Activated CD8-positive, alpha-beta memory T cell treated with anti-CD3 and anti-CD28 coated beads for 36 hours (primary cell): ENCODE results near the gene RAB3IL1. TPM values are rescaled to one million over a fixed set of nuclear protein-coding genes. Genes with fewer than 3 reads are reported as not detected.

Source experiments
- CTCF ChIA-PET: fragments of 350-600 bp; sonication (Branson Sonifier 250); formaldehyde crosslinking; loops from one replicate; lab custom pipeline; 2021; ENCODE audit warnings: antibody characterized with exemption; lab: Charles Lee
- POLR2A ChIA-PET: fragments of 350-600 bp; sonication (Branson Sonifier 250); formaldehyde crosslinking; loops from one replicate; lab custom pipeline; 2021; ENCODE audit warnings: antibody characterized with exemption; lab: Charles Lee
- total RNA-seq, 2 experiments: library from RNA; stranded (reverse); gene quantifications; one replicate each; pipeline ENCODE4 v1.2.3, GENCODE V29; 2021

Gene RAB3IL1
- total RNA-seq, 2 experiments from 2014 or later, result not detected

- ChIA-PET POLR2A (interaction anchor here (0.6 kb wide), 1 partner anchor 56 kb away, joined by 3 read pairs; no protein-coding TSS in a partner anchor), CTCF (interaction anchor here (0.6 to 6.8 kb wide), 9 partner anchors 11 to 213 kb away, joined by 3 to 92 read pairs (median 4); partner anchors contain the start of genes BEST1, FEN1 and TMEM258)
Observed at GRCh38 chr11:61896665-61897386, 20.5 kb downstream of the RAB3IL1 start.

- CTCF ChIA-PET, result interaction anchor here (6.0 to 6.8 kb wide), 3 partner anchors 53 to 214 kb away, joined by 85 to 92 read pairs (median 87); partner anchors contain the start of gene BEST1
- POLR2A ChIA-PET, result no interaction called here
Observed at GRCh38 chr11:61895718-61896059, 21.7 kb downstream of the RAB3IL1 start.

- ChIA-PET CTCF (interaction anchor here (6.0 to 6.8 kb wide), 2 partner anchors 53 to 186 kb away, joined by 85 to 92 read pairs; partner anchors contain the start of gene BEST1), POLR2A (no interaction called here)
Observed at GRCh38 chr11:61895046-61895717, 22.2 kb downstream of the RAB3IL1 start.

- ChIA-PET POLR2A (no interaction called here), CTCF (interaction anchor here (2.4 kb wide), 1 partner anchor 214 kb away, joined by 13 read pairs; no protein-coding TSS in a partner anchor)
Observed at GRCh38 chr11:61893981-61894380, 23.4 kb downstream of the RAB3IL1 start.

- ChIA-PET POLR2A (no interaction called here), CTCF (interaction anchor here (0.6 to 2.4 kb wide), 5 partner anchors 95 to 840 kb away, joined by 4 to 13 read pairs (median 6); no protein-coding TSS in a partner anchor)
Observed at GRCh38 chr11:61892085-61892370, 25.3 kb downstream of the RAB3IL1 start.

GRCh38 chr11:61891331-61892084 is 25.9 kb downstream of the RAB3IL1 start, which contains the start of gene FADS3:
FADS3 (minus strand) TSS chr11:61891545; CDS start chr11:61891381, 164 bp downstream.
- ChIA-PET CTCF (interaction anchor here (0.6 to 2.4 kb wide), 5 partner anchors 7 to 840 kb away, joined by 3 to 9 read pairs (median 6); no protein-coding TSS in a partner anchor), POLR2A (interaction anchor here (1.0 kb wide), 1 partner anchor 63 kb away, joined by 3 read pairs; the partner anchor contains the start of gene FADS2)

- CTCF ChIA-PET, result interaction anchor here (1.2 to 2.4 kb wide), 4 partner anchors 8 to 217 kb away, joined by 3 to 9 read pairs (median 6); no protein-coding TSS in a partner anchor
- POLR2A ChIA-PET, result interaction anchor here (1.0 kb wide), 1 partner anchor 63 kb away, joined by 3 read pairs; the partner anchor contains the start of gene FADS2
Observed at GRCh38 chr11:61890529-61891330, 26.6 kb downstream of the RAB3IL1 start.

GRCh38 chr11:61889831-61890230 is 27.5 kb downstream of the RAB3IL1 start:
- ChIA-PET POLR2A (no interaction called here), CTCF (interaction anchor here (1.2 to 2.4 kb wide), 4 partner anchors 8 to 218 kb away, joined by 3 to 9 read pairs (median 4); no protein-coding TSS in a partner anchor)

- ChIA-PET CTCF (interaction anchor here (1.6 kb wide), 1 partner anchor 10 kb away, joined by 5 read pairs; no protein-coding TSS in a partner anchor), POLR2A (no interaction called here)
Observed at GRCh38 chr11:61888590-61888989, 28.8 kb downstream of the RAB3IL1 start.

- POLR2A ChIA-PET, result no interaction called here
- CTCF ChIA-PET, result interaction anchor here (3.5 kb wide), 1 partner anchor 220 kb away, joined by 10 read pairs; no protein-coding TSS in a partner anchor
Observed at GRCh38 chr11:61887839-61888494, 29.4 kb downstream of the RAB3IL1 start.

GRCh38 chr11:61886643-61887042 is 30.7 kb downstream of the RAB3IL1 start:
- CTCF ChIA-PET, result interaction anchor here (1.2 to 3.5 kb wide), 2 partner anchors 195 to 221 kb away, joined by 3 to 10 read pairs; no protein-coding TSS in a partner anchor

GRCh38 chr11:61885784-61886580 is 31.4 kb downstream of the RAB3IL1 start:
- POLR2A ChIA-PET, result no interaction called here
- CTCF ChIA-PET, result interaction anchor here (1.2 to 3.5 kb wide), 2 partner anchors 196 to 222 kb away, joined by 3 to 10 read pairs; no protein-coding TSS in a partner anchor

More at GRCh38 chr11:61886643-61887042, 30.7 kb downstream of the RAB3IL1 start:
- POLR2A ChIA-PET, result no interaction called here

GRCh38 chr11:61885166-61885778 is 32.1 kb downstream of the RAB3IL1 start:
- ChIA-PET CTCF (interaction anchor here (2.4 to 3.5 kb wide), 2 partner anchors 197 to 223 kb away, joined by 8 to 10 read pairs; no protein-coding TSS in a partner anchor), POLR2A (no interaction called here)

- CTCF ChIA-PET, result interaction anchor here (1.0 to 2.4 kb wide), 3 partner anchors 13 to 198 kb away, joined by 4 to 8 read pairs (median 4); no protein-coding TSS in a partner anchor
- POLR2A ChIA-PET, result no interaction called here
Observed at GRCh38 chr11:61883947-61884346, 33.4 kb downstream of the RAB3IL1 start.

- ChIA-PET POLR2A (no interaction called here), CTCF (interaction anchor here (1.0 to 2.4 kb wide), 3 partner anchors 13 to 199 kb away, joined by 4 to 8 read pairs (median 4); no protein-coding TSS in a partner anchor)
Observed at GRCh38 chr11:61883327-61883726, 34.0 kb downstream of the RAB3IL1 start.

GRCh38 chr11:61882879-61883278 is 34.5 kb downstream of the RAB3IL1 start:
- ChIA-PET POLR2A (no interaction called here), CTCF (interaction anchor here (1.4 to 2.4 kb wide), 2 partner anchors 18 to 199 kb away, joined by 3 to 8 read pairs; no protein-coding TSS in a partner anchor)
